HL-60 (cell line): Measurements from ENCODE around the gene SLC27A6.

Experiments used
- TF ChIP-seq, protein P1 (sequence below): IDR thresholded peaks from one replicate; pipeline ENCODE4 v1.5.1; 2011; ENCODE audit warnings: low read length, control low read depth, inconsistent platforms; ENCODE audit not compliant: insufficient read depth
- TF ChIP-seq, protein P2 (sequence below): IDR thresholded peaks from 2 replicates; pipeline ENCODE4 v1.6.1; 2012; ENCODE audit warnings: low read depth; ENCODE audit not compliant: insufficient replicate concordance

DNA sequence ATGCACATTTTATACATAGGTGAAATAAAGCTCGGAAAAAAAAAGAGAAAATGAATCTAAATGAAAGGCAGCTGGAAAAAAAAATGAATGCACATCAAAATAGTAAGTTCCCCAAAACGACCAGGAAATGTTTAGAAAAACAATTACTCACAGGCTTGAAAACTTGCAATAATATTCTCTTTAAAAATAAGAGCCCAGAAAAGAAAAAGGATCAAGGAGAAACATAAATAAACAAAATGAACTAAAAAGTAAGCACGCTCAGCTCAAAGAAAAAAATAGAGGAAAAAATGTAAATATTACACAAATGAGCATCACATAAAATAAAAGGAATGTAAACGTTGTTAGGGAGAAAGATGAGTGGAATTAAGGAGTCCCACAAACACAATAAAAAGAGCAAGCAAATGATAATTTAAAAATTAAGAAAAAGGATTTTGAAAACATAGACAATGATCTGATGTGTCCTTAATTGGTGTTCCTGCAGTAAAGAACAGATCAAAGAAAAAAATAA is 54.2 kb downstream of the SLC27A6 start:
- TF ChIP-seq, protein P1, sequence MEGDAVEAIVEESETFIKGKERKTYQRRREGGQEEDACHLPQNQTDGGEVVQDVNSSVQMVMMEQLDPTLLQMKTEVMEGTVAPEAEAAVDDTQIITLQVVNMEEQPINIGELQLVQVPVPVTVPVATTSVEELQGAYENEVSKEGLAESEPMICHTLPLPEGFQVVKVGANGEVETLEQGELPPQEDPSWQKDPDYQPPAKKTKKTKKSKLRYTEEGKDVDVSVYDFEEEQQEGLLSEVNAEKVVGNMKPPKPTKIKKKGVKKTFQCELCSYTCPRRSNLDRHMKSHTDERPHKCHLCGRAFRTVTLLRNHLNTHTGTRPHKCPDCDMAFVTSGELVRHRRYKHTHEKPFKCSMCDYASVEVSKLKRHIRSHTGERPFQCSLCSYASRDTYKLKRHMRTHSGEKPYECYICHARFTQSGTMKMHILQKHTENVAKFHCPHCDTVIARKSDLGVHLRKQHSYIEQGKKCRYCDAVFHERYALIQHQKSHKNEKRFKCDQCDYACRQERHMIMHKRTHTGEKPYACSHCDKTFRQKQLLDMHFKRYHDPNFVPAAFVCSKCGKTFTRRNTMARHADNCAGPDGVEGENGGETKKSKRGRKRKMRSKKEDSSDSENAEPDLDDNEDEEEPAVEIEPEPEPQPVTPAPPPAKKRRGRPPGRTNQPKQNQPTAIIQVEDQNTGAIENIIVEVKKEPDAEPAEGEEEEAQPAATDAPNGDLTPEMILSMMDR, result no peak
- TF ChIP-seq, protein P2, sequence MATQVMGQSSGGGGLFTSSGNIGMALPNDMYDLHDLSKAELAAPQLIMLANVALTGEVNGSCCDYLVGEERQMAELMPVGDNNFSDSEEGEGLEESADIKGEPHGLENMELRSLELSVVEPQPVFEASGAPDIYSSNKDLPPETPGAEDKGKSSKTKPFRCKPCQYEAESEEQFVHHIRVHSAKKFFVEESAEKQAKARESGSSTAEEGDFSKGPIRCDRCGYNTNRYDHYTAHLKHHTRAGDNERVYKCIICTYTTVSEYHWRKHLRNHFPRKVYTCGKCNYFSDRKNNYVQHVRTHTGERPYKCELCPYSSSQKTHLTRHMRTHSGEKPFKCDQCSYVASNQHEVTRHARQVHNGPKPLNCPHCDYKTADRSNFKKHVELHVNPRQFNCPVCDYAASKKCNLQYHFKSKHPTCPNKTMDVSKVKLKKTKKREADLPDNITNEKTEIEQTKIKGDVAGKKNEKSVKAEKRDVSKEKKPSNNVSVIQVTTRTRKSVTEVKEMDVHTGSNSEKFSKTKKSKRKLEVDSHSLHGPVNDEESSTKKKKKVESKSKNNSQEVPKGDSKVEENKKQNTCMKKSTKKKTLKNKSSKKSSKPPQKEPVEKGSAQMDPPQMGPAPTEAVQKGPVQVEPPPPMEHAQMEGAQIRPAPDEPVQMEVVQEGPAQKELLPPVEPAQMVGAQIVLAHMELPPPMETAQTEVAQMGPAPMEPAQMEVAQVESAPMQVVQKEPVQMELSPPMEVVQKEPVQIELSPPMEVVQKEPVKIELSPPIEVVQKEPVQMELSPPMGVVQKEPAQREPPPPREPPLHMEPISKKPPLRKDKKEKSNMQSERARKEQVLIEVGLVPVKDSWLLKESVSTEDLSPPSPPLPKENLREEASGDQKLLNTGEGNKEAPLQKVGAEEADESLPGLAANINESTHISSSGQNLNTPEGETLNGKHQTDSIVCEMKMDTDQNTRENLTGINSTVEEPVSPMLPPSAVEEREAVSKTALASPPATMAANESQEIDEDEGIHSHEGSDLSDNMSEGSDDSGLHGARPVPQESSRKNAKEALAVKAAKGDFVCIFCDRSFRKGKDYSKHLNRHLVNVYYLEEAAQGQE, result no peak
